ENCODE measurements around the gene APCDD1L.

The APCDD1L gene

DNA sequence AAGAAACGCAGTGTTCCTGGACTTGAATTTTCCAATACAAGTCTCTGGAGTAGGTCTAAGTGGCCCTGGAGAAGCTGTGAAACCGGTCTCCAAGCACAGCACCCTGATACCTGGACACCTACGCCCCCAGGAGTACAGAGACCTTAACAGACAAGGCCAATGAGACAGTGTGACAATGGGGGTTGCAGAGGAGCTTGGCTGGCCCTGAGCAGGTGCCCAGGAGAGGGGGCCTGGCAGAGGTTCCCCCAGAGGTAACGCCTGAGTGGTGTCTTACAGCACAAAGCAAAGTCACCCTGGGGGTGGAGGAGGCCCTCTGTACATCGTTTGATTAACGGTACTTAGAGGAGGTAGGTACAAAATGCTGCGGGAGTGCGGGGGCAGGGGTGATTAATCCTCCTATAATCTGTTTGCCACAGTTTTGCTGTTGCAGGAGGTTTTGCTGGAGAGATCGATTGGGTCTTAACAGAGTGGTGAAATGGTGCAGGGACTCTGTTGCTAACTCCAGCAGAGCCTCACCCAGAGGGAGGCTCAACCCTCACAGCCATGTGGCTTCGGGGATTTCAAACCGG, 37.3 kb upstream of the APCDD1L start:
- FAIRE-seq = no peak

DNA sequence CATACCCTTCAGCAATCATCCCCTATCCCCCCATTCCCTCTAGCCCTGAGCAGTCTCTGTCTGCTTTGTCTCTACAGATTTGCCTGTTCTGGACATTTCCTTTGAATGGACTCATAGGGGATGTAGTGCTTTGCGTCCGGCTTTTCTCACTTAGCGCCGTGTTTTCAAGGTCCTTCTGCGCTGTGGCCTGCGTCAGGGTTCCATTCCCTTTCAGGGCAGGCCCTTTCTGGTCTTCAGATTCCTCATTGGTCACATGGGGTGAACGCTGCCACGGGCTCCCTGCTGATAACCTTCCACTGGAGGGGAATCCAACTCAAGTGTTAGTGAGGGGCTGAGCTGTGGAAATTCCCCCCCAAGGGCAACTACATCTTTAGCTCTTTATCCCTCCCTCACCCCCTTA, 36.4 kb upstream of the APCDD1L start:
- TF ChIP-seq PAX5 (IDR thresholded peaks at IDR 0.05; ENCODE audit: insufficient read depth, low read length, severe bottlenecking) (no peak), SPI1 (IDR thresholded peaks at IDR 0.05; ENCODE audit: low read depth, low read length) (no peak), TAF1 (IDR thresholded peaks at IDR 0.05; ENCODE audit: low read depth, low read length) (no peak), POU2F2 (IDR thresholded peaks at IDR 0.05; ENCODE audit: low read depth, low read length) (no peak), POLR2A (IDR thresholded peaks at IDR 0.05; ENCODE audit: low read depth, low read length) (no peak), POLR2AphosphoS5 (IDR thresholded peaks at IDR 0.05; ENCODE audit: low read depth, low read length) (no peak)
- DNase-seq (ENCODE audit: insufficient read length, low spot score) (no peak), FAIRE-seq (no peak)

More for the DNA sequence above, 37.3 kb upstream of the APCDD1L start:
- no peak for DNase-seq (ENCODE audit: insufficient read length, low spot score)
- TF ChIP-seq SPI1 (IDR thresholded peaks at IDR 0.05; ENCODE audit: low read depth, low read length) = no peak
- no peak for TF ChIP-seq PAX5 (IDR thresholded peaks at IDR 0.05; ENCODE audit: insufficient read depth, low read length, severe bottlenecking)
- no peak for TF ChIP-seq POLR2A (IDR thresholded peaks at IDR 0.05; ENCODE audit: low read depth, low read length)
- no peak for TF ChIP-seq TAF1 (IDR thresholded peaks at IDR 0.05; ENCODE audit: low read depth, low read length)
- no peak for TF ChIP-seq POLR2AphosphoS5 (IDR thresholded peaks at IDR 0.05; ENCODE audit: low read depth, low read length)
- TF ChIP-seq POU2F2 (IDR thresholded peaks at IDR 0.05; ENCODE audit: low read depth, low read length) = no peak

DNA sequence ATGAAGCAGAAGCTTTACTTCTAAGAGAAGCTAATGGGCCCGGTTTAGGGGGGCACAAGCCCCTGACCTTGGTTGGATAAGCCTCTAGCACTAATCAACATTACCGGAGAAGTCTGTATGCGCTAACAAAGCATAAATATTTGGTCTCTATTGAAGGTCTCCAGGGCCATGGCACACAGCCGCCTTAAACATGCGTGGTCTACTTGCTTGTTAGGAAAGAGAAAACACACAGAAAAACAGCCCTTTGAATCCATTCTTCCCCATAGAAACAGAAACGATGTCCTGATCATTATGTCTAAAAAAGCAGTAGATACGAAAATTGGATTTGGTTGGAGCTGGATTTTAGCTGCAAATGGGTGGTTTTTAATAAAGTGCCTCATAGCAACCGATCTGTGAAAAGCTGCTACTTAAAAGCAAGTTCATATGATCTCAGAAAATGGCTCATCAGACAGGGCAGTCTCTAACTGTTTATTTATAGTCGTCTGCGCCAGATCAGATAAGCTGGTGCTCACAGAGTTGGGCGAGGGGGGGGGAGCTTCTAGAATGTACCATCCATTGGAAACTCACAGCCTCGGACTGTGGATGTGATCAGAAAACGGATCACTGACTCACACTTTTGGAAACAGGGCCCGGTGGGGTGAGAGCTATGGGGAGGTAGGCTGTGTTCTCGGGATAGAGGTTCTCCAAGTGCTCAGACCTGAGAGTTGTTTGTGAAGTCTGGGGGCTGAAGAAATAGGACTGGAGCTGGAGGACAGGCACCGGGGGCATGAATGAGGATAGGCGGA, 35.3 kb upstream of the APCDD1L start:
- TF ChIP-seq POU2F2 (IDR thresholded peaks at IDR 0.05; ENCODE audit: low read depth, low read length) (no peak), TAF1 (IDR thresholded peaks at IDR 0.05; ENCODE audit: low read depth, low read length) (no peak), POLR2AphosphoS5 (IDR thresholded peaks at IDR 0.05; ENCODE audit: low read depth, low read length) (no peak), SPI1 (IDR thresholded peaks at IDR 0.05; ENCODE audit: low read depth, low read length) (no peak), POLR2A (IDR thresholded peaks at IDR 0.05; ENCODE audit: low read depth, low read length) (no peak), PAX5 (IDR thresholded peaks at IDR 0.05; ENCODE audit: insufficient read depth, low read length, severe bottlenecking) (no peak)
- DNase-seq (ENCODE audit: insufficient read length, low spot score) (no peak), FAIRE-seq (no peak)

DNA sequence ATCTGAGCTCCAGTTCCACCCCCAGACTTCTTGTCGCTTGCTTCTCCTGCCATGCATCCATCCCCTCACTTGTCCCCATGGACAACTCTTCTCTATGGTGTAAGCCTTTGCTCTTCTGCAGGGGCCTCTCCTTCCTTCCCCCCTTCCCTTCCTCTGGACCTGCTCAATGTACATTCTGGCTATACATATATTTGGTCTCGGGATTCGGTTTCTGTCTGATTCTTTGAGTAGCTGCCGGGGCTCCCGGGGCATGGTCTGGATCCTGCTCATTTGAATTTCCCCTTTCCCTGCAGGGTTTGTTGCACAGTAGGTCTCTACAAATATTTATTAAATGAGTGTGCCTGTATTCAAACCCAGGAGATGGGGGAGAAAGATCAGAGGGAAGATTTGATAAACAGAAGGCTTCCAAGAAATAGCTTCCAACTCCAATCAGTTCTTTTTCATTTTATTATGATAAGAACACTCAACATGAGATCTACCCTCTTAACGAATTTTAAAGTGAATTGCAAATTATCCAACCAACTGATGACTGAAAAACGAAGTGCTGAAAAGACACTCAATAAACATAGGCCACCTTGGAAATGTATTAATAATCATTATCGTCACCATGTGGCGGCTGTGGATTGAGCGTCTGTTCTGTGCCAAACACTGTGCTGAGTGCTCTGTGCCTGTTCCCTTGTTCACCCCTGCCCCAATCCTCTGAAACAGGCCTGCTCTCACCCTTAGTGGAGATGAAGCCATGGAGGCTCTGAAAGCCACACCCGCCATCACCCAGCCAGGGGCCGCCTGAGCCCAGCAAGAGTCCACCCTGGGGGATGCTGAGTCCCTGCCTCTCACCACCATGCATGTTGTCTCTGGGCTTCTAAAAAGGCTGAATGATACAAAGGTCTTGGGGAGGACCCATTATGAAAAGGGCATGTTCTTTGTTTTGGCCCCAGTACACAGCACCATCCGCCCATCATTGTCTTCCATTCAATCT, 34.3 kb upstream of the APCDD1L start:
- FAIRE-seq (no peak), DNase-seq (ENCODE audit: insufficient read length, low spot score) (no peak)
- TF ChIP-seq SPI1 (IDR thresholded peaks at IDR 0.05; ENCODE audit: low read depth, low read length) (no peak), POLR2AphosphoS5 (IDR thresholded peaks at IDR 0.05; ENCODE audit: low read depth, low read length) (no peak), POU2F2 (IDR thresholded peaks at IDR 0.05; ENCODE audit: low read depth, low read length) (no peak), PAX5 (IDR thresholded peaks at IDR 0.05; ENCODE audit: insufficient read depth, low read length, severe bottlenecking) (no peak), POLR2A (IDR thresholded peaks at IDR 0.05; ENCODE audit: low read depth, low read length) (no peak), TAF1 (IDR thresholded peaks at IDR 0.05; ENCODE audit: low read depth, low read length) (no peak)

DNA sequence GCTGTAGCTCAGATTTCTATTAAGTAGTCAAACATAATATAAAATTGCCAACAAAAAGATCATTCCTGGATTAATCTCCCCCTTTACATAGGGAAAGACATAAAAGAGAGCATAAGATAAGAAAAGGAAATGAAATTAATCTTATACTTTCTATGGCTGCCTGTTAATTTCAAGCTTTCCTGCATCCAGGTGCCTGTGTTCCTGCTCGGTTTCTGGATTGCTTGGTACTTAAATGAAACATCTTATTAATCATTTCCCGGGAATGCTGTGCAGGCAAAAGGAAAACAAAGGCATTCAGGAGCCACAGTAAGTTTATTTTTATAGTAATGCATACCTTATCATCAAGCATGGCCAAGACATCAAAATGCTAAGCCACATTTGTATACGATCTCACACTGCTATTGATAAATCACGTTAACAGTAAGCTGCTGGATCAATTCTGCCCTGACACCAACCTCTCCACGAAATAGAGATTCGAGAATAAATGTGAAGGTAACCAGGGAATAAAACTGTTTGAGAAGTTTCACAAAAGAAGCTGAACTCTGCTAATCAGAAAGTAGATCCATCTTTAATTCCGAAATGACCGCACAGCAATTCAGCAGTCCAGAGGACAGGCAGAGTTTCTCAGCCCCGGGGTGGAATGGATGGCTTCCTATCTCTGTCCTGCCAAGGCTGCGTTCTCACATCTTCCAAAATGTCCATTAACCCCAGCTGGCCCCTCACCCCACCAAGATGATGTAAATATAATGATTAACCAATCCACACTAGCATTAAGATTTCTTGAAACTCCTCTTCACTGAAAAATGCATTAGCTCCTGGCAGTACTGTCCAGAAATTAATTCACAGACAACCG, 32.6 kb upstream of the APCDD1L start:
- TF ChIP-seq POU2F2 (IDR thresholded peaks at IDR 0.05; ENCODE audit: low read depth, low read length) (no peak), POLR2A (IDR thresholded peaks at IDR 0.05; ENCODE audit: low read depth, low read length) (no peak), POLR2AphosphoS5 (IDR thresholded peaks at IDR 0.05; ENCODE audit: low read depth, low read length) (no peak), SPI1 (IDR thresholded peaks at IDR 0.05; ENCODE audit: low read depth, low read length) (no peak), PAX5 (IDR thresholded peaks at IDR 0.05; ENCODE audit: insufficient read depth, low read length, severe bottlenecking) (no peak), TAF1 (IDR thresholded peaks at IDR 0.05; ENCODE audit: low read depth, low read length) (no peak)
- DNase-seq (ENCODE audit: insufficient read length, low spot score) (no peak), FAIRE-seq (no peak)

DNA sequence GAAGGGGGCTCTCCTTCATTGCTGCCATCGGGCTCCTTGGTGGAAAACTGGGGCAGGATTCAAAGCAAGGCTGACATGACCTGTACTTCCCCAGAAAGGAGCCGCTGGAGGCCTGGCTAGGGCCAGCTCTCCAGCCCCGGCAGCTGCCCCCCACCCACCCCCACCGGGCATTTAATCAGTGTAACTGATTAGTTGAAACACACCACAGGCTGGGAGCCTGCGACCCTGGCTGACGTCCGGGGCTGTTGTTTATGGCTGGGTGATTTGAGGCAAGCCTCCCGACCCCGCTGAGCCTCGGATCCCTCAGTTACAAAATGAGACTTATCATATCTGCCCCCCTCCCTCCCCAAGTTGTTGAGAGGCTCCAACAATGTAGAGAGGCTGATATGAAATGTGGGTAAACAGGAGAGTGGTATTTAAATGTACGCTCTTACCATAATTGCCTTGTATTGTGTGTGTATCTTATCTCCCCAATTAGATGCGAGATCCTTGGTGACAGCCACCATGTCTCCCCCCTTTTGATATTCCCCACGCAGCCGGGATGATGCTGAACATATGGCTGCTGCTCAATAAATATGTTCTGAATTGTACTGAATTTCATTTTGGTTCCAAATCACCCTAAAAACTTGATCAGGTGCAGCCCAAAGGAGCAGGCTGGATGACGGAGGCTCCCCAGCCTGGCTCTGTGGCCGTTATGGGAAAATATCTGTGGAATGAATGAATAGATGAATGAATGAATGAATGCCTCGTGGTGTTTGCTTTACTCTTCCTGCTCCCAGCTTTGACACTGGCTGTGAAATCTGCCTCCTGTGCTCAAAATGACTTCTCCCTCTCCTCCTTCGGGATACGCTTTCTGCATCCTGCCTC, 31.8 kb upstream of the APCDD1L start:
- no peak for FAIRE-seq
- DNase-seq (ENCODE audit: insufficient read length, low spot score) = no peak

DNA sequence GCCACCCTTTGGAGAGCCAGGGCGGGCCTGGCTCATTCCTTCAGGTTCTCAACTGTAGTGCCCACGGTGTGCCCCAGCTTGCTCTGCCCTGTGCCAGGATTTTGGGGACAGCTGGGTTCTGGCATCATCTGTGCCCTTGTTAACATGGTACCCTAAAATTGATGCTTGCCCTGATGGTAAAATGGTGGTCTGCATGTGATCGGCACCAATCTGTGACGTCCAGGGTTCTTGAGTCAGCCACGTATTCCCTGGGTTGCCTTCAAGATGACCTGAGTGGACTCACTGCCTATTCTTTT, 31.2 kb upstream of the APCDD1L start:
- TF ChIP-seq TAF1 (IDR thresholded peaks at IDR 0.05; ENCODE audit: low read depth, low read length) (no peak), POLR2AphosphoS5 (IDR thresholded peaks at IDR 0.05; ENCODE audit: low read depth, low read length) (no peak), POU2F2 (IDR thresholded peaks at IDR 0.05; ENCODE audit: low read depth, low read length) (no peak), SPI1 (IDR thresholded peaks at IDR 0.05; ENCODE audit: low read depth, low read length) (no peak), PAX5 (IDR thresholded peaks at IDR 0.05; ENCODE audit: insufficient read depth, low read length, severe bottlenecking) (no peak), POLR2A (IDR thresholded peaks at IDR 0.05; ENCODE audit: low read depth, low read length) (no peak)
- FAIRE-seq (no peak), DNase-seq (ENCODE audit: insufficient read length, low spot score) (no peak)

More for the DNA sequence above, 31.8 kb upstream of the APCDD1L start:
- TF ChIP-seq POU2F2 (IDR thresholded peaks at IDR 0.05; ENCODE audit: low read depth, low read length) (no peak), POLR2AphosphoS5 (IDR thresholded peaks at IDR 0.05; ENCODE audit: low read depth, low read length) (no peak)

All from GM12891 (cell line).